GM18508 (cell line): ENCODE results near the gene QRSL1.
"Not testable (repeated sequence)": the region's sequence is repeated elsewhere in the genome, so short reads cannot be mapped to it uniquely, and the experiment has no call there.

Source experiments
- ATAC-seq: cut with Tn5 transposase; IDR thresholded peaks from one replicate; pipeline ENCODE4 v1.9.1; 2021; ENCODE audit warnings: moderate number of reproducible peaks; ENCODE audit not compliant: insufficient read depth, unreplicated experiment

Gene QRSL1

DNA sequence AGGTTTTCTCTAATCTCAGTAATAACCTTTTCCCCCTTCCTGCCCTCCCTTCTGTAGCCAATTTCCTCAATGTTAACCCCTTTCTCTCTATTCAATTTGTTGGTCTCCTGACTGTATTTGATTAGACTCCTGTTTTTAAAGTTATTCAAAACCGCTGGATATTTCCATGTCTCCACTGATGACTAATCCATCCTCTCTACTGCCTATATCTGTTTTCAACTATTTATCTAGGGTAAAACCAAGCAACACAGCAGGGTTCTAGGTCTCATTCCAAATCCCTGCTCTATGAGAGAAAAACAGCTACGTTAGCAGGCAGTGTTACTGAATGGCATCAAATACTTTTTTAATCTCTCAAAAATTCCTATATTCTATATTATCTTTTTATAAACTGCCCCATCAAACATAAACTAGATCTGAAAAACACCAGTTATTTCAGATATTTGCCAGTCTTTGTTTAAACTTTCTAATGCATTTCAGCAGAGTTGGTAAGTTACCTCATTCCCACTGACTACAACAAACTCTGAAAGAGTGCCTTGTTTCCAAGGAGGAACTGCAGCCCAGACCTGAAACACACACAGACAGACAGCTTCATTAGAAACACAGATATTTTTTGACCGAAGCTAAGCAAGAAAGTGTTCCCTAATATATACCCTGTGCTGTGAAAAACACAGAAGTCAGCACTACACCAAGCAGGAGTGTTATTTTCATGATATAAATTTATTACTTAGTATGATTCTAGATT lies 8.3 kb upstream of the QRSL1 start:
- ATAC-seq = no peak

DNA sequence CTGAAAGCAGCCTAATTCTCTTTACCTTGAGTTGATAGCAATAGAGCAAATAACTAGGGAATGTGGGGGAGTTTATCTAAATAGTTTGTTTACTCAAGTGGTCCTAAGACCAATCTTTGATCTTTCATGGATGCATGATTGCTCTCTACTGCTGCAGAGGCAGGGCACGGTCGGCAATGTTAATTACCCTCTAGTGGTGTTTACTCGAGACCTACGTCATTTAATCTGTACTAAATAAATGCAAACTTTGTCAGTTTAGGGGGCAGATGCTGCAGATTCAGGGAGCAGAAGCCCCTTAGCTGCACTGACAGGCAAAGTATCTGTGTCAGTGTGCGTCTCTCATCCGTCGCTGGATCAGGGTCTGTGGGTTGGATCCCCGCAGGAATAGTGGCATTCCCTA lies 7.0 kb upstream of the QRSL1 start:
- ATAC-seq = no peak

DNA sequence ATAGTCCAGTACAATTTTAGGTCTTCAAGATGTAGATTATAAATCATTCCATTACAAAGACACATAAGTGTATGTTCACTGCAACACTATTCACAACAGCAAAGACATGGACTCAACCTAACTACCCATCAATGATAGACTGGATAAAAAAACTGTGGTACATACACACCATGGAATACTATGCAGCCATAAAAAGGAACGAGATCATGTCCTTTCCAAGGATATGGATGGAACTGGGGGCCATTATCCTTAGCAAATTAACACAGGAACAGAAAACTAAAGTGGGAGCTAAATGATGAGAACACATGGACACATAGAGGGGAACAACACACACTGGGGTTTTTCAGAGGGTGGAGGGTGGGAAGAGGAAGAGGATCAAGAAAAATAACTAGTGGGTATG lies 6.3 kb upstream of the QRSL1 start:
- ATAC-seq = no peak

DNA sequence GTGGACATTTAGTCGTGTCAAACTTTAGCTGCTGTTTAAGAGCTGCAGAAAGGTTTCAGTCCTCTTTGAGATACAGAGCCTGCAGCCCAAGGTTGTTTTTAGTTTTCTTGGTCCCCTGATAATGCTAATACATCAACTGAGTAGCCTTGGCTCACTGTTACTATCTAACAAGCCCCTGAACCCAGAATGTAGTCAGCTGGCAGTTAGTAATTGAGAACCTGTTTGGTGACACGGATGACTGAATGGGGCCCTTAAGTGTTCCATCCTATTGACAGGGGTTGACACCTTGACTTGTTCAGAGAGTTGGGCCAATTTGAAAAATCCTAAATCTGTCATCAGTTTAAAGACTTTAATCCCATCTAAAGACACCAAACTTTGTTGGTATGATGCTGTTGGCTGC lies 2.9 kb upstream of the QRSL1 start:
- no peak for ATAC-seq

DNA sequence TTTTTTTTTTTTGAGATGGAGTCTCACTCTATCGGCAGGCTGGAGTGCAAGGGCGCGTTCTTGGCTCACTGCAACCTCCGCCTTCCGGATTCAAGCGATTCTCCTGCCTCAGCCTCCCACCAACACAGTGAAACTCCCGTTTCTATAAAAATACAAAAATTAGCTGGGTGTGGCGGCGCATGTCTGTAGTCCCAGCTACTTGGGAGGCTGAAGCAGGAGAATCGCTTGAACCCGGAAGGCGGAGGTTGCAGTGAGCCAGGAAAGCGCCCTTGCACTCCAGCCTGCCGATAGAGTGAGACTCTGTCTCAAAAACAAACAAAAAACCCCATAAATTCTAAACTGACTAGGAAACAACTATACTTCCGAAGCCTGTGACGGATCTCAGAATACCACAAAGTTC lies 1.6 kb upstream of the QRSL1 start:
- ATAC-seq = not testable (repeated sequence)

DNA sequence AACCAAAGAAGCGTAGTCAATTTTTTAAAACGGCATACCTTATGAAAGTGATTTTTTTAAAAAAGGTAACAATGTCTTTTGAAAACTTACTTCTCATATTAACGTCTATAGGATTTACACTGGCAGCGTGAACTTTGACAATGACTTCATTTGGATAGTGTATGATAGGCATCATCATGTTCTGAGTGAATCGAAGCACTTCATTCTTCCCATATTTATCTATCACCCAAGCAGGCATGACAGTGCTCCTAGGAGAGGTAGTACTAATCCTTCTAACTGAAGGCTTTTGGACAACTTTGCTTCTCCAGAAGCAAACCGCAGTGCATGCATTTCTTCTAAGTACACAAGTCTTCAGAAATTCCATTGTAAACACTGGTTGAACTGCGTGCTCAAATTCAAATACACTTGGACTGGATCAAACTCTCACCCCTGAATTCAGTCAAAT lies 698 bp upstream of the QRSL1 start:
- peak; percentile 2 for ATAC-seq

DNA sequence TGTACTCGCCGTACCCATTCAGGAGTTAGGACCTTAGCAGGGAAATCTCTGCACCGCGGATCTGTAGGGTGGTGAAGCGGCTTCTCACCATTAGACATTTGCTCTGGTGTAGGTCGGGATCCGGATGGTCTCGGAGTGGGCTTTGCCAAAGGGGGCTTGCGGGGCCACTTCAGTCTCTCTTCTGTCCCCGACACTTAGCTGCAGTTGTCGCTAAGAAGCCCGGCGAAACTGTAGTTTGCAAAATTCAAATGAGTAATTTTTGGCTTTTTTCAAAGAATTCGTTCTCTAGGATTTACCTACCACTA lies 433 bp downstream of the QRSL1 start:
- ATAC-seq = no peak

DNA sequence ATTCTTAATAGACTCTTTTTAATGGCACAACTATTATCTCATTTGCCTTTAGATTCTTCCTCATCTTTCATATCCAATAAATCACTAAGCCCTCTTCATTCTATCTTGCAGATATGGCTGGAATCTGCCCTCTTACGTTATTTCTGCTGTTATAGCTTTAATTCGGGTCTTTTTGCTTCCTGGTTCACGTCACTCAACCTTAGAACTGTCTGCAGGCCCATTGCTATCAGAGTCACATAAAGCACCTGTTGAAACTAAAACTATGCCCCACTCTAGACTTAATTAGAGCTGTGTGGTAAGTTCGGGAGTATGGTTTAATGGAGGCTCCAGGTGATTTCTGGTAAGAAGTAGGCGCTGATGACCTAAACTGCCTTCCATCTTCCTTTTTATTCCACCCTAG lies 988 bp downstream of the QRSL1 start:
- no peak for ATAC-seq

DNA sequence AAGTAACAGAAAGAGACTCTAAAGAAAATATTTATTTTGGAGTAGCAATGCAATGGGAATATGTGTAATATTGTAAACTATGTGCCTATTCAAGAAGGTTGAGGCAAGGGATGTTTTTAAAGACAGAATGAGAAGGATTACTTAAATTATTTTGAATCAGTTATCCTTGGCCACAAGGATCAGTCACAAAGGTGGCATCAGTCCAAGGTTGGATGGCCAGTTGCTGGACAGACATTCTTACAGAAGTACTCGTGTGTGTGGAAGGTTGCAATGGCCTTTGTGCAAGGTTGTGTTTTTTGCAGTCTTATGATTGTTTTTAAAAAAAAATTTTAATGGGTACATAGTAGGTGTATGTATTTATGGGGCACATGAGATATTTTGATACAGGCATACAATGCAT lies 2.0 kb downstream of the QRSL1 start:
- no peak for ATAC-seq

DNA sequence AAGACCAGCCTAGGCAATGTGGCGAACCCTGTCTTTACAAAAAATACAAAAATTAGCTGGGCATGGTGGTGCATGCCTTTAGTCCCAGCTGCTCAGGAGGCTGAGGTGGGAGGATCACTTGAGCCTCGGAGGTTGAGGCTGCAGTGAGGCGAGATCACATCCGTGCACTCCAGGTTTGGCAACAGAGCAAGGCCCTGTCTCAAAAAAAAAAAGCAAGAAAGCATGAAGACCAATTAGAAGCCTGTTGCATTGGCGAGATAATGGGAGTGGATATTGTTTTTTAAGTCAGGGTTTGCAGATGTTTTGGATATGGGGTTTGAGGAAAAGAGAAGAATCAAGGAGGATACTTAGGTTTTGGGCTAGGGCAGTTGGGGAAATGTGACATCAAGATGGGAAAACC lies 5.2 kb downstream of the QRSL1 start:
- ATAC-seq = no peak

DNA sequence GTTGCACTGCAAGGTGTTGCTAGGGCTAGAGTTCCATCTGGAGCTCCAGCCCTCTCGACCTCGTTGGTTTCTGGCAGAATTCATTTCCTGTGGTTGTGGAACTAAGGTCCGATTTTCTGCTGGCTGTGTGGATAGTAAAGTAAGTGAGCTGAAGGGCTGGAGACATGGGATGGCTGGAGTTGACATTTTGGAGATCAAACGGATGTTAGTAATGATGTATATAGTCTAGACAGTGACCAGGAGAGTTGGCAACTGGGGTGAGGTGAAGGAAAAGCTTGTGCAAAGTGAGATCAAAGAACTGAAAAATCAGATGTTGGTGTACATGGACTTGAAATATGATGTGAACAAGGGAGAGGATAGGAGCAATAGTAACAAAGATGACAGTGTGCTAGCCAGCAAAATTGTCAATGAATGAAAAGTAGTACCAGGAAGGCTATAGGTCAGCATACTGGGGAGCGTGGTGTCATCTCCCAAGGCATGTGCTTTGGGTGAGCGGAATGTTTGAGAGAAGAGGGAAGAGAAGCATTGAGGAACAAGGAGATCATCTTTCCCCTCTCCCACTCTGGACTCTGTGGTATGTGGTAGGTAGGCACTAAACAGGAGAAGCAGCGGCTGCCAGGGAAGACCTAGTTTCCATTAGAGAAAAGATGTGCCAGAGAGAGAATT lies 7.8 kb downstream of the QRSL1 start:
- ATAC-seq = peak; percentile 23

DNA sequence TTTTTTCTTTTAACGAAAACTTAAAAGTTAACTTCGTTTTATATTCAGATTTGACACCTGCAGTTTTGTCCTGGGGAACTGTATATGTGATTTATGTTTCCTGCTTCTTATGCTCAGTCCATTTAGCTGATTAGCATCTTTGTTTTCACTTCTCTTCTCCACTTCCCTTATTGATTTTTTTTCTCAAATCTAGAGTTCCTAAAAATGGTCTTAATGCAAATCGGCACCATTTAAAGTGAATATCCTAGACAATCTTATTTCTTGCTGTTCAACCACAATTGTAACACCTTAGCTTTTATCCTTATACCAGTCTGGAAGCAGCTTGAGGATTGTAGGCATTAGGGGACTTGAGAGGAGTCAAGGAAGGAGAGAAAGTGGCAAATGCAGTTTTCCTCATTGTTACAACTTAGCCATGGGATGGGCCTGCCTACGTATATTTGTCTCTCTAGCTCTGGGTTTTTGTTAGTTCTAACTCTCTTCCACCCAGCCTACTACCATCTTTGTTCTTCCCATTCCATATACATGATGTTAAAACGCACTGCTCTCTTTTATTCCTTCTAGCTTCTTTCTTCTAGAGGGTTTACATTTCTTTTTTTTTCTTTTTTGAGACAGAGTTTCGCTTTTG lies 8.5 kb downstream of the QRSL1 start:
- peak; percentile 75 for ATAC-seq

DNA sequence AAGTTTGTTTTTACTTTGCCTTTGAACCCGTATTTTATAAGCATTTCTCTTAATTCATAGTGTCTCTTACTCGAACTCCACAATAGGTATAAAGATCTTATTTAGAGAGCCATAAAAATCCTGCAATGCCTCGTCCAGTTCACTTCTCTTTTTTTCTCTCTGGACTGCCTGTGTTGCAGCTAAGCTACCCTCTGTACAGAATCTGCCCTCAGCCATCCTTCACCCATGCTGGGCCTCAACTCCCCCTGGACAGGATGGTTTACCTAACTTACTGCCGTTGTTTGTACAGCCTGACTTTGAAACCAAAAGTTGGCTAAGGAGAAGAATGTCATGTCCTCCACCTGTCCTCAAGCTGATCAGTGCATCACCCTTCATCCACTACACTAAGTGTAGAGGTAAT lies 10.4 kb downstream of the QRSL1 start:
- ATAC-seq = no peak

DNA sequence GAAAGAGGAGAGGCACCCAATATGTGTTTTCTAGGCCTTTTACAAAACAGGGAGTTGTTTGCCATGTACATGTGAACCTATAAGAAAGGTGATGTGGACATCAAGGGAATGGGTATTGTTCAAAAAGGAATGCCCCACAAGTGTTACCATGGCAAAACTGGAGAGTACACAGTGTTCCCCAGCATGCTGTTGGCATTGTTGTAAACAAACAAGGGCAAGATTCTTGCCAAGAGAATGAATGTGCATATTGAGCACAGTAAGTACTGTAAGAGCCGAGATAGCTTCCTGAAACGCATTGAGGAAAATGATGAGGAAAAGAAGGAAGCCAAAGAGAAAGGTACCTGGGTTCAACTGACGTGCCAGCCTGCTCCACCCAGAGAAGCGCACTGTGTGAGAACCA lies 13.1 kb downstream of the QRSL1 start:
- ATAC-seq = no peak

DNA sequence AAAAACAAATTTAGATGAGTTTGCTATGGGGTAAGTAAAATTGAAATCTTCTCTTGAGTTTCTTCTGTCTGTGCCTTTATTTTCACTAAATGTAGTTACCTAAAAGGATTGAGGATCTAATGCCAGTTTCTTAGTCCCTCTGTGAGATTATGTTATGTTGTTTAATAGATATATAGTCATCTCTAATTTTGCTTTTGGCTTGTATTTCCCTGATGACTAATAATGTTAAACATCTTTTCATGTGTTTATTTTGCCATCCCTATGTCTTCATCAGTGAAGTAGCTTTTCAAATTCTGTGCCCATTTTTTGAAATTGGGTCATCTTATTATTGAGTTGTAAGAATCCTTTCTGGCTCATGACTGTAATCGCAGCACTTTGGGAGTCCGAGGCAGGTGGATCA lies 13.7 kb downstream of the QRSL1 start:
- no peak for ATAC-seq

DNA sequence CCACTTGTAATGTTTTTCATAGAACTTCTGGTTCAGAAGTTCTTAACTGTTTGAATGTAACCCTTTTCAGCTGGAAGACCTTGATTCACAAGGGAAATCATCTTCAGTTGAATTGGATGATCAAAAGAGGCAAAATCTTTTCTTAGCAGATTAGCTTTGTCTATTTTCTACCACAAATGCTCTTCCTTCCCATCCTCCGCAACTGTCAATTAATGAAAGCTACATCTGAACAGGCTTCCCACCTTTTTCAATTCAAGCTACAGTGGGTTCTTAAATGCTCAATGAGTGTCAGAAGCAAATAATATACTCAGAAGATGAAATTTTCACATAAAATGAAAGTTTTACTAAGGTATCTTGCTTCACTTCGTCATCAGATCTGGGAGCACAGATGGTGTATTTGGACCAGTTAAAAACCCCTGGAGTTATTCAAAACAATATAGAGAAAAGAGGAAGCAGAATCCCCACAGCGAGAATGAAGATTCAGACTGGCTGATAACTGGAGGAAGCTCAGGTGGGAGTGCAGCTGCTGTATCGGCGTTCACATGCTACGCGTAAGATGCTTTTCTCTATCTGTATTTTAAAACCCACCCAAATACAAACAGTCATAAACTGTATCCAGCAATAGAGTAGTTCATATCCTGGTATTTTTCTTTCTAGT lies 19.4 kb downstream of the QRSL1 start:
- ATAC-seq = no peak

DNA sequence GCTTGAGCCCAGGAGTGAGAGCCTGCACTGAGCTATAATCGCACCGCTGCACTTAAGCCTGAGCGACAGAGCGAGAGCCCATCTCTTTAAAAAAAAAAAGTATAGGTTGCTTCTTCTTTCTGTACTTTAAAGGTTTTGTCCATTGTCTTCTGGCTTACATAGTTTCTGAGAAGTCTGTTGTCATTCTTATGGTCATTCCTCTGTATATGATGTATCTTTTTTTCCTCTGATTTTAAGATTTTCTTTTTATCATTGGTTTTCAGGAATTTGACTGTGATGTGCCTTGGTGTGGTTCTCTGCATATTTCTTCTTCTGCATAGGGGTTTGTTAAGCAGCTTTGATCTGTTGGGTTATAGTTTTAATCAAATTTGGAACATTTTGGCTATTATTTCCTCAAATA lies 29.1 kb downstream of the QRSL1 start:
- ATAC-seq = no peak

DNA sequence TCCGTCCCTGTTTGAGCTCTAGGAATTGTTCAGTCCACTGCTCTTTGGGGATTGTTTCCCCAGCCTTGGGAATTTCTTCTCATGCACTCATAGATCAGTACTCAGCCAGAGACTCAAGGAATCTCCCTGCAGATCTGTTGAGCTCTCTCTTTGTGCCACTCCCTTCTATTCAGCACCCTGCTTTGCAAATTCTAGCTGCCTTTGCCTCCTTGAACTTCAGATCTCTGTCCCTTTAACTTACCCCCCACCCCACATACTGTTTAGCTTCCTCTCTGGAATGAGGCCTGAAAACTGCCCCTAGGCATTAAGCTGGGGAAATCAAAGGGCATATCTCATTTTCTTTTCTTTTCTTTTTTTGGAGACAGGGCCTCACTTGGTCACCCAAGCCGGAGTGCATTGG lies 30.5 kb downstream of the QRSL1 start:
- no peak for ATAC-seq

DNA sequence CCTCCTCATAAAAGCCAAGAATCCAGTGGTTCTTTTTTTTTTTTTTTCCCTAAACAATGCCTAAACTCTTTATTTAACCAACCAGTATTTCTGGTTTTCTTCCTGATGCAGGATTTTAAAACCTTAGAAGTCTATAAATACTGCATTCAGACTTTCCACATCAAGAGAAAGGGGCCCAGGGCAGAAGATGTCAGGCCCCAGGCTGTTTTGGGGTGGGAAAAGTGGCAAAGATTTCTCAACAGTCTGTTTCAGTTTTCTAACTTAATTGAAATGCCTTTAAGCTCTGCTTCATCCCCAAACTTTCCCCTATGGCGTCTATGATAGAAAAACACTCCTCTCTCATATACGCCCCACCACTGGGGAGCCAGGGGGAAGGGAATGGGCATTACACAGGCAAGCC lies 33.1 kb downstream of the QRSL1 start:
- no peak for ATAC-seq

DNA sequence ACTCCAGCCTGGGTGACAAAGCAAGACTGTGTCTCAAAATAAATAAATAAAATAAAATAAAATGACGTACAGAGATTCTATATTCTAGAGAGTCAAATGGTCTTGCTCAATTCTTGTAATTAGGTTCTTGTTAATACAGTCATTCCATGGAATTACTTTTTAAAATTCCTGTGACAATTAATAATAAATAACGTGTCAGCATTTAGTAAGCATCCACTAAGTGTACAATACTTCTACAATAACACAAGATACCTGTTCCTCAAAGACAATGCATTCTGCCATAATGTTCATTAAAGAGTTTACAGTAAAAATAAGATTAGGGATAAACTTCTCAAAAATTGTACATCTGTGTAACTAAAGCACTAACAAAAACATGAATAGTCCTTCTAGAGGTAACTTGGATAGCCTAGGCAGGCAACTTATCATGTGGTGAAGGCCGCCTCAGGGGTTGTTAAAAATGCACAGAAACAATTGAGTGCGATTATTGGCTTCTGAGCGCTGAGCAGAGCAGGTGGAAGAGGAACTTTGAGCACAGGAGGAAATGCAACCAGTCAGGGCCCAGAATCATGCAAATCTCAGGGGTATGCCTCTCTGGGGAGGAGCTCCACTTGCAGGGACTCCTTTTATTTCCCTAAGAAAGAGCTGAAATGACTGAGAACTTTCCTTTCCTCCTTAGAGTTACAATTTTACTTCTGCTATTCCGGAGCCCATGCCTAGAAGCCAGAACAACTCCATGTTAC lies 37.1 kb downstream of the QRSL1 start:
- peak; percentile 79 for ATAC-seq

DNA sequence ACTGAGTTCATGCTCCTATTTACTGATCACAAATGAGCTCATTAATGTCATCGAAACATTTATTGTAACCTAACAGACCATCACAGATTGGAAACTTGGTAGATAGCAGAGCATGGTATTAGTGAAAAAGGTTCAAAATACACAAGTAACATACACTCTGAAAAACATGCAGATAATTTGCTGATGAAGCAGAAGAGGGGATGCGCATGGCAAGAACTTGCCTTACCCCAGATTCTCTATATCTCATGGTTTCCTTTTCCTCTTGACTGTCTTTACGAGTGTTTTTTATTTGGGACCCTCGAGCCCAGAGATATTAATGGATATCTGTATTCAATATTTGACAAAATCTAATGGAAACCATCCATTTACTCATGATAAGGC lies 37.6 kb downstream of the QRSL1 start:
- ATAC-seq = no peak
